ENCODE results near the gene PRR29.

- TF ChIP-seq EZH2 (IDR thresholded peaks at IDR 0.05; ENCODE audit: borderline replicate concordance, low read depth, low read length, poor library complexity, severe bottlenecking) (no peak), CTCF (conservative IDR thresholded peaks at IDR 0.05; ENCODE audit: low read depth, low read length) (no peak)
These were observed 8.4 kb downstream of the PRR29 start for GRCh38 chr17:64006361-64007088.
